Endothelial cell of umbilical vein (primary cell): ENCODE results near the gene GRIK3. TPM values are rescaled to one million over a fixed set of nuclear protein-coding genes. Genes with fewer than 3 reads are reported as not detected.

ENCODE experiments used
- BruUV-seq: library from RNA; stranded (reverse); fragments of 400-500 nt; replicated peaks from 2 replicates; lab custom pipeline; 2021; lab: Mats Ljungman, UMichigan
- CTCF ChIA-PET: fragments of 300-600, 350-600 bp; sonication (Branson Sonifier 250); formaldehyde crosslinking; loops from one replicate; lab custom pipeline; 2021; ENCODE audit warnings: antibody characterized with exemption, inconsistent platforms; lab: Charles Lee
- POLR2A ChIA-PET: fragments of 300-600, 350-600 bp; sonication (Branson Sonifier 250); formaldehyde crosslinking; loops from one replicate; lab custom pipeline; 2021; ENCODE audit warnings: antibody characterized with exemption, inconsistent platforms; lab: Charles Lee
- DNase-seq: peaks from one replicate; pipeline ENCODE4 v3.0.0-alpha.2; 2011; ENCODE audit warnings: low read depth, low spot score
- FAIRE-seq: peaks from 2 replicates; lab custom pipeline; 2011; peaks lifted over from hg19 to GRCh38; lab: Jason Lieb, UNC
- H2AFZ ChIP-seq: 2 replicates; pipeline ENCODE4 v1.6.0; 2012; ENCODE audit warnings: low read depth, low read length, control low read depth, inconsistent platforms
- H3K27ac ChIP-seq: 2 replicates; pipeline ENCODE4 v1.5.1; 2011; ENCODE audit warnings: low read depth, mild to moderate bottlenecking, control low read depth, low read length, moderate library complexity; ENCODE audit not compliant: insufficient read depth
- H3K27me3 ChIP-seq, 2 experiments: 2 replicates each; pipeline versions ENCODE4 v1.6.0 to v1.6.1; 2011; ENCODE audit warnings: low read length in 2 of 2, mixed read lengths in 1 of 2; ENCODE audit not compliant: control insufficient read depth in 2 of 2, insufficient read depth in 2 of 2
- H3K36me3 ChIP-seq, 2 experiments: 2 replicates in 1 of 2; 3 replicates in 1 of 2; pipeline ENCODE4 v1.5.1; 2011; ENCODE audit warnings: low read length in 2 of 2, mild to moderate bottlenecking in 1 of 2, moderate library complexity in 1 of 2; ENCODE audit not compliant: control insufficient read depth in 2 of 2, insufficient read depth in 2 of 2; ENCODE audit errors: extremely low read depth in 1 of 2
- H3K4me1 ChIP-seq: 3 replicates; pipeline ENCODE4 v1.5.1; 2011; ENCODE audit warnings: mild to moderate bottlenecking, low read length; ENCODE audit not compliant: control insufficient read depth, insufficient read depth; ENCODE audit errors: extremely low read depth
- H3K4me2 ChIP-seq: 2 replicates; pipeline ENCODE4 v1.6.1; 2011; ENCODE audit warnings: low read length, control low read depth, mixed read lengths; ENCODE audit not compliant: insufficient read depth
- H3K4me3 ChIP-seq, 3 experiments: fragments of 200-600 bp in 1 of 3; sonication (generic), shearing (Covaris generic) in 1 of 3; replicated peaks in 1 of 3; 2 replicates each; pipeline ENCODE4 v1.5.1; 2011 to 2016; ENCODE audit warnings: control low read depth in 3 of 3, low read length in 3 of 3, mild to moderate bottlenecking in 2 of 3, inconsistent platforms in 1 of 3, low read depth in 1 of 3, moderate library complexity in 1 of 3; ENCODE audit not compliant: insufficient read depth in 1 of 3
- H3K79me2 ChIP-seq: 2 replicates; pipeline ENCODE4 v1.6.0; 2012; ENCODE audit warnings: low read length, inconsistent platforms; ENCODE audit not compliant: control insufficient read depth, insufficient read depth
- H3K9ac ChIP-seq: replicated peaks from 2 replicates; pipeline ENCODE3; 2011; ENCODE audit warnings: low read length, control low read depth; ENCODE audit not compliant: insufficient read depth; ENCODE audit errors: extremely low read depth
- H3K9me1 ChIP-seq: replicated peaks from 3 replicates; pipeline ENCODE4 v1.6.0; 2011; ENCODE audit warnings: mild to moderate bottlenecking, low read length; ENCODE audit not compliant: control insufficient read depth, insufficient read depth; ENCODE audit errors: extremely low read depth
- H3K9me3 ChIP-seq: replicated peaks from 2 replicates; pipeline ENCODE4 v1.5.1; 2012; ENCODE audit warnings: low read length, inconsistent platforms; ENCODE audit not compliant: control insufficient read depth, insufficient read depth
- H4K20me1 ChIP-seq: replicated peaks from 2 replicates; pipeline ENCODE3; 2011; ENCODE audit warnings: mild to moderate bottlenecking, low read length; ENCODE audit not compliant: control insufficient read depth, insufficient read depth; ENCODE audit errors: extremely low read depth
- EZH2 ChIP-seq: IDR thresholded peaks from 2 replicates; pipeline ENCODE4 v1.6.1; 2012; ENCODE audit warnings: borderline replicate concordance, low read depth, mild to moderate bottlenecking, moderate library complexity, low read length, inconsistent platforms; ENCODE audit not compliant: severe bottlenecking
- FOS ChIP-seq: IDR thresholded peaks from 2 replicates; pipeline ENCODE4 v1.6.1; 2011; ENCODE audit warnings: mild to moderate bottlenecking, low read length, moderate library complexity, borderline replicate concordance; ENCODE audit not compliant: insufficient read depth
- GATA2 ChIP-seq: IDR thresholded peaks from 2 replicates; pipeline ENCODE4 v1.7.0; 2011; ENCODE audit warnings: low read depth, mild to moderate bottlenecking, moderate library complexity, mixed read lengths, low read length; ENCODE audit not compliant: insufficient read length, insufficient read depth
- JUN ChIP-seq: IDR thresholded peaks from 2 replicates; pipeline ENCODE4 v1.6.1; 2011; ENCODE audit warnings: borderline replicate concordance, low read depth; ENCODE audit not compliant: insufficient read length, insufficient read depth
- MAX ChIP-seq: IDR thresholded peaks from 2 replicates; pipeline ENCODE4 v1.6.1; 2011; ENCODE audit not compliant: insufficient read depth, insufficient read length
- MYC ChIP-seq: IDR thresholded peaks from one replicate; pipeline ENCODE4 v1.6.1; 2011; ENCODE audit warnings: mild to moderate bottlenecking, low read depth, low read length
- POLR2A ChIP-seq: IDR thresholded peaks from 2 replicates; pipeline ENCODE4 v1.6.1; 2012; ENCODE audit warnings: low read depth, mild to moderate bottlenecking, control low read depth, low read length
- POLR2AphosphoS5 ChIP-seq: IDR thresholded peaks from 2 replicates; pipeline ENCODE4 v1.6.1; 2012; ENCODE audit warnings: low read depth, mild to moderate bottlenecking, control low read depth, low read length, moderate library complexity; ENCODE audit not compliant: insufficient read depth
- dilution Hi-C: fragments of 300-500 bp; cut with MboI; formaldehyde crosslinking; loops from one replicate; pipeline ENCODE4 v1.15.0; 2019; ENCODE audit warnings: low sequenced_read_pairs; ENCODE audit not compliant: extremely low pct_ligation_motif_present
- intact Hi-C: fragments of 100-400 bp; cut with micrococcal nuclease; formaldehyde crosslinking; loops from one replicate; pipeline ENCODE4 v1.10.0; 2022
- polyA plus RNA-seq, 4 experiments: library from polyadenylated mRNA; depleted of rRNA in 3 of 4; stranded (reverse) in 3 of 4; unstranded in 1 of 4; fragments of >200 nt; gene quantifications; 2 replicates each; pipeline versions ENCODE4 v1.2.1 to v1.2.3, GENCODE V29; 2011 to 2012; ENCODE audit warnings: missing spikeins in 1 of 4
- total RNA-seq: library from RNA; stranded (reverse); gene quantifications from 2 replicates; pipeline ENCODE4 v1.2.3, GENCODE V29; 2021
- TF ChIP-seq, protein P1 (sequence below), 2 donors: IDR thresholded peaks; 1 replicate in 1 of 2; 2 replicates in 1 of 2; pipeline ENCODE4 v1.5.1; 2011; ENCODE audit warnings: low read length in 2 of 2, mild to moderate bottlenecking in 2 of 2, moderate library complexity in 2 of 2, control low read depth in 1 of 2, inconsistent platforms in 1 of 2, low read depth in 1 of 2; ENCODE audit not compliant: insufficient read depth in 1 of 2; ENCODE audit errors: extremely low read depth in 1 of 2

GRIK3 gene
- total and polyA plus RNA-seq, 2 donors (not counting 3 experiments of a cell fraction or from before 2014, with no cell fraction given), result not detected

DNA sequence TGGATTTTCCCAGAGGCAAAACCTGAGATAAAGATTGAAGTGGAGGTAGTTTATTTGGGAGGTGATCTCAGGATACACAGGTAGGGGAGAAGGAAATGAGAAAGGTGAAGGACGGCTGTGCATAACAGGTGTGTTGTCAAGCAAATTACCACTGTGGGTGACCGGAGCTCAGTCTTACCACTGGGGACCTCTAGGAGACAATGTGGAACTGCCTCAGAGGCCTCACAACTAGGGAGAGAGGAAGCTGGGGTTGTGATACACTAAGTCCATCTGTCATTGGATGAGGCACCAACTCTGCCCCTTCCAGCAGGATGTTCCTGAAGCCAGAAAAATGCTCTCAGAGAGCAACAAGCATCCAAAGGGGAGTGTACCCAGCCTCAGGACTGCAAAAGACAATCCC lies 32.6 kb downstream of the GRIK3 start:
- DNase-seq (no peak), FAIRE-seq (no peak)
- Histone ChIP-seq H3K4me2 (no peak overlapping the region), H3K27ac (no peak overlapping the region), H3K4me1 (no peaks in the 10 kb centered on the region), H3K36me3 (no peaks in the 10 kb centered on the region), H3K9me3 (no peaks in the 10 kb centered on the region), H3K79me2 (no peaks in the 10 kb centered on the region), H3K4me3 (no peak overlapping the region), H3K9me1 (no peaks in the 10 kb centered on the region), H2AFZ (no peak overlapping the region), H3K9ac (no peak overlapping the region), H3K27me3 (no peaks in the 10 kb centered on the region), H4K20me1 (no peaks in the 10 kb centered on the region)
- TF ChIP-seq JUN (no peak), POLR2AphosphoS5 (no peak), POLR2A (no peak), FOS (no peak), MYC (no peak)
- TF ChIP-seq, protein P1, sequence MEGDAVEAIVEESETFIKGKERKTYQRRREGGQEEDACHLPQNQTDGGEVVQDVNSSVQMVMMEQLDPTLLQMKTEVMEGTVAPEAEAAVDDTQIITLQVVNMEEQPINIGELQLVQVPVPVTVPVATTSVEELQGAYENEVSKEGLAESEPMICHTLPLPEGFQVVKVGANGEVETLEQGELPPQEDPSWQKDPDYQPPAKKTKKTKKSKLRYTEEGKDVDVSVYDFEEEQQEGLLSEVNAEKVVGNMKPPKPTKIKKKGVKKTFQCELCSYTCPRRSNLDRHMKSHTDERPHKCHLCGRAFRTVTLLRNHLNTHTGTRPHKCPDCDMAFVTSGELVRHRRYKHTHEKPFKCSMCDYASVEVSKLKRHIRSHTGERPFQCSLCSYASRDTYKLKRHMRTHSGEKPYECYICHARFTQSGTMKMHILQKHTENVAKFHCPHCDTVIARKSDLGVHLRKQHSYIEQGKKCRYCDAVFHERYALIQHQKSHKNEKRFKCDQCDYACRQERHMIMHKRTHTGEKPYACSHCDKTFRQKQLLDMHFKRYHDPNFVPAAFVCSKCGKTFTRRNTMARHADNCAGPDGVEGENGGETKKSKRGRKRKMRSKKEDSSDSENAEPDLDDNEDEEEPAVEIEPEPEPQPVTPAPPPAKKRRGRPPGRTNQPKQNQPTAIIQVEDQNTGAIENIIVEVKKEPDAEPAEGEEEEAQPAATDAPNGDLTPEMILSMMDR (IDR thresholded peaks at IDR 0.05; ENCODE audit: extremely low read depth in 1 of 2, insufficient read depth in 1 of 2, low read depth in 1 of 2, low read length in 2 of 2), result no peak
- BruUV-seq, result no TSS peak
- intact Hi-C loops, result no loop called here
- ChIA-PET POLR2A (no interaction called here), CTCF (interaction anchor here (1.6 kb wide), 1 partner anchor 321 kb away, joined by 3 read pairs; no protein-coding TSS in a partner anchor)
- dilution Hi-C loops, result no loop called here

GRCh38 chr1:36996106-36996505 lies 38.2 kb downstream of the GRIK3 start:
- no peaks in the 10 kb centered on the region for H3K4me1 ChIP-seq
- DNase-seq (no peak), FAIRE-seq (no peak)
- H3K9me3 ChIP-seq, result no peaks in the 10 kb centered on the region
- ChIA-PET POLR2A (no interaction called here), CTCF (interaction anchor here (0.7 kb wide), 1 partner anchor 9 kb away, joined by 3 read pairs; no protein-coding TSS in a partner anchor)
- no peaks in the 10 kb centered on the region for H3K27me3 ChIP-seq
- H3K9ac ChIP-seq, result no peak overlapping the region
- dilution Hi-C loops, result no loop called here
- BruUV-seq, result no TSS peak
- intact Hi-C loops, result no loop called here
- no peak overlapping the region for H3K4me3 ChIP-seq
- no peaks in the 10 kb centered on the region for H3K36me3 ChIP-seq
- H3K4me2 ChIP-seq, result no peak overlapping the region
- H2AFZ ChIP-seq, result no peak overlapping the region
- H3K9me1 ChIP-seq, result no peaks in the 10 kb centered on the region
- TF ChIP-seq, protein P1 (IDR thresholded peaks at IDR 0.05; ENCODE audit: extremely low read depth in 1 of 2, insufficient read depth in 1 of 2, low read depth in 1 of 2, low read length in 2 of 2), result no peak
- TF ChIP-seq GATA2 (no peak), FOS (no peak), POLR2A (no peak), JUN (no peak), POLR2AphosphoS5 (no peak), MYC (no peak), MAX (no peak), EZH2 (no peak)
- no peak overlapping the region for H3K27ac ChIP-seq
- H4K20me1 ChIP-seq, result no peaks in the 10 kb centered on the region
- H3K79me2 ChIP-seq, result no peaks in the 10 kb centered on the region
